Gastrocnemius medialis (tissue), 4 donors: Measurements from ENCODE around the gene SRRM2. TPM values are rescaled to one million over a fixed set of nuclear protein-coding genes. Genes with fewer than 3 reads are reported as not detected.

ENCODE experiments used
- ATAC-seq, 2 donors: fragments of 150-250 bp; one replicate each; pipeline ENCODE4 v1.9.1; 2016
- DNase-seq, 2 donors: peaks; one replicate each; pipeline ENCODE4 v3.0.0-alpha.2; 2019
- H3K27ac ChIP-seq, 4 donors: fragments of 200-600 bp; sonication (generic); 1 replicate in 1 of 4; 2 replicates in 3 of 4; pipeline ENCODE4 v1.5.1; 2016 to 2018; ENCODE audit warnings: mild to moderate bottlenecking in 2 of 4, moderate library complexity in 1 of 4
- H3K27me3 ChIP-seq, 3 donors: fragments of 200-600 bp; sonication (generic) in 2 of 3; 1 replicate in 1 of 3; 2 replicates in 2 of 3; pipeline versions ENCODE4 v1.5.1 to v1.6.0; 2016 to 2019; ENCODE audit warnings: mild to moderate bottlenecking in 1 of 3, moderate library complexity in 1 of 3
- H3K36me3 ChIP-seq, 2 donors: fragments of 200-600 bp; sonication (generic) in 1 of 2; one replicate each; pipeline ENCODE4 v1.5.1; 2017 to 2018
- H3K4me1 ChIP-seq, 2 donors: fragments of 200-600 bp; sonication (generic) in 1 of 2; one replicate each; pipeline ENCODE4 v1.5.1; 2016 to 2017; ENCODE audit warnings: mild to moderate bottlenecking in 2 of 2
- H3K4me3 ChIP-seq, 4 donors: fragments of 200-600 bp; sonication (generic) in 3 of 4; 1 replicate in 1 of 4; 2 replicates in 3 of 4; pipeline ENCODE4 v1.5.1; 2016 to 2019; ENCODE audit warnings: mild to moderate bottlenecking in 2 of 4
- H3K9me3 ChIP-seq, 3 donors: fragments of 200-600 bp; sonication (generic) in 2 of 3; 1 replicate in 1 of 3; 2 replicates in 2 of 3; pipeline ENCODE4 v1.5.1; 2016 to 2019
- POLR2A ChIP-seq, 2 donors: fragments of 450-650 bp; IDR thresholded peaks; one replicate each; pipeline ENCODE4 v1.6.1; 2017; ENCODE audit warnings: antibody characterized with exemption in 2 of 2, mild to moderate bottlenecking in 2 of 2, moderate library complexity in 2 of 2
- in situ Hi-C, 4 donors: fragments of 200-750 bp; cut with MboI; loops; one replicate each; pipeline versions ENCODE4 v1.15.0 to v1.8.0; 2017; ENCODE audit warnings: low sequenced_read_pairs in 4 of 4
- intact Hi-C: fragments of 100-400 bp; cut with DNase I; formaldehyde crosslinking; loops from one replicate; pipeline ENCODE4 v1.15.1; 2023; ENCODE audit warnings: low total_unique reads
- total RNA-seq, 4 donors: library from RNA; depleted of rRNA; stranded (reverse); fragments of >200 nt; gene quantifications; one replicate each; pipeline versions ENCODE4 v1.1.0 to v1.2.3, GENCODE V29; 2016
- TF ChIP-seq, protein P1 (sequence below), 5 experiments: fragments of 450-650 bp in 3 of 5; fragments of 200-600 bp in 2 of 5; sonication (generic) in 2 of 5; IDR thresholded peaks in 4 of 5; conservative IDR thresholded peaks in 1 of 5; 1 replicate in 4 of 5; 2 replicates in 1 of 5; pipeline ENCODE4 v1.5.1; 2016 to 2019; ENCODE audit warnings: antibody characterized with exemption in 5 of 5, mild to moderate bottlenecking in 3 of 5, moderate library complexity in 3 of 5

Gene SRRM2
- total RNA-seq, 4 donors from 2014 or later, result 151 to 205 (median 164) TPM

DNA sequence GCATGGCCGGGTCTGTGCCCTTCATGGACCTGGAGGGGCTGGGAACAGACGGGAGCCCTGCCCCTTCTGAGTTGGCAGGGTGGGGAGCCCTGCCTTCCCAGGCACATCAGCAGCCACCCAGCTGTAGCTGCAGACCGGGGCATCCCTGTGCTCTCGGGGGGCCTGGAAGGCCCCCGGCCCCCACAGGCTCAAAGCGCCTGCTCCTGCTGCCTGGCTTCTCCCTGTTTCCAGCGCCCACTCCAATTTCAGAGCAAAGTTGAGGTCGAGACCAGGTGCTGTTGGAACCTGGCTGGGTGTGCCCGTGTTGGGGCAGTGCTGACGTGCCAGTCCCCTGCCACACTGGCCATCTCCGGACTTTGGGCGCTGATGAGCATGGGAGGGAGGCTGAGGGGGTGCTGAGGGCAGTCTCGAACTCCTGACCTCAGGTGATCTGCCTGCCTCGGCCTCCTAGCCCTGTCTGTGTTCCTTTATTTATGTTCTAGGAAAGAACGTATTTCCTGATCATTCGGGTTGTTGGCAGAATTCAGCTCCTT, 27.6 kb upstream of the SRRM2 start:
- Histone ChIP-seq H3K27ac (no peak overlapping the region), H3K27me3 (no peaks in the 10 kb centered on the region), H3K4me1 (peaks cover 8 to 12% of the 10 kb centered on the region in 2 donors), H3K9me3 (no peaks in the 10 kb centered on the region), H3K36me3 (no peaks in the 10 kb centered on the region), H3K4me3 (no peak overlapping the region)
- ATAC-seq (no peak), DNase-seq (no peak)
- in situ Hi-C loops (no loop called here), intact Hi-C loops (no loop called here)
- TF ChIP-seq POLR2A (IDR thresholded peaks at IDR 0.05), result no peak
- TF ChIP-seq, protein P1, sequence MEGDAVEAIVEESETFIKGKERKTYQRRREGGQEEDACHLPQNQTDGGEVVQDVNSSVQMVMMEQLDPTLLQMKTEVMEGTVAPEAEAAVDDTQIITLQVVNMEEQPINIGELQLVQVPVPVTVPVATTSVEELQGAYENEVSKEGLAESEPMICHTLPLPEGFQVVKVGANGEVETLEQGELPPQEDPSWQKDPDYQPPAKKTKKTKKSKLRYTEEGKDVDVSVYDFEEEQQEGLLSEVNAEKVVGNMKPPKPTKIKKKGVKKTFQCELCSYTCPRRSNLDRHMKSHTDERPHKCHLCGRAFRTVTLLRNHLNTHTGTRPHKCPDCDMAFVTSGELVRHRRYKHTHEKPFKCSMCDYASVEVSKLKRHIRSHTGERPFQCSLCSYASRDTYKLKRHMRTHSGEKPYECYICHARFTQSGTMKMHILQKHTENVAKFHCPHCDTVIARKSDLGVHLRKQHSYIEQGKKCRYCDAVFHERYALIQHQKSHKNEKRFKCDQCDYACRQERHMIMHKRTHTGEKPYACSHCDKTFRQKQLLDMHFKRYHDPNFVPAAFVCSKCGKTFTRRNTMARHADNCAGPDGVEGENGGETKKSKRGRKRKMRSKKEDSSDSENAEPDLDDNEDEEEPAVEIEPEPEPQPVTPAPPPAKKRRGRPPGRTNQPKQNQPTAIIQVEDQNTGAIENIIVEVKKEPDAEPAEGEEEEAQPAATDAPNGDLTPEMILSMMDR (IDR thresholded peaks at IDR 0.05 in 4 of 5, conservative IDR thresholded peaks at IDR 0.05 in 1 of 5), result no peak

DNA sequence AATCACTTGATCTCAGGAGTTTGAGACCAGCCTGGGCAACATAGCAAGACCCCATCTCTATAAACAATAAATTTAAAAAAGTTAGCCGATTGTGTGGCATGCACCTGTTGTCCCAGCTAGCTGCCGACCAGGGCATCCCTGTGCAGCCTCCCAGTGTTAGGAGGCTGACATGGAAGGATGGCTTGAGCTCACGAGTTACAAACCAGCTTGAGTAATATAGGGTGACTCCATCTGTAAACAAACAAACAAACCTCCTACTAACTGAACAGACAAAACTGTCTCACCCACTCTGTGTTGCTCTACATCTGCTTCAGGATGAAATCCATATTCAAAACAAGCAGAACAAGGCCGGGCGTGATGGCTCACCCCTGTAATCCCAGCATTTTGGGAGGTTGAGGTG, 25.5 kb upstream of the SRRM2 start:
- no peak for ATAC-seq
- H3K36me3 ChIP-seq, result no peaks in the 10 kb centered on the region
- H3K4me3 ChIP-seq, result no peak overlapping the region
- no peaks in the 10 kb centered on the region for H3K27me3 ChIP-seq
- H3K27ac ChIP-seq, result no peak overlapping the region
- H3K9me3 ChIP-seq, result no peaks in the 10 kb centered on the region
- in situ Hi-C loops (no loop called here), intact Hi-C loops (no loop called here)
- no peak for TF ChIP-seq POLR2A (IDR thresholded peaks at IDR 0.05)
- TF ChIP-seq, protein P1 (IDR thresholded peaks at IDR 0.05 in 4 of 5, conservative IDR thresholded peaks at IDR 0.05 in 1 of 5), result no peak
- H3K4me1 ChIP-seq, result no peaks in the 10 kb centered on the region
- no peak for DNase-seq

DNA sequence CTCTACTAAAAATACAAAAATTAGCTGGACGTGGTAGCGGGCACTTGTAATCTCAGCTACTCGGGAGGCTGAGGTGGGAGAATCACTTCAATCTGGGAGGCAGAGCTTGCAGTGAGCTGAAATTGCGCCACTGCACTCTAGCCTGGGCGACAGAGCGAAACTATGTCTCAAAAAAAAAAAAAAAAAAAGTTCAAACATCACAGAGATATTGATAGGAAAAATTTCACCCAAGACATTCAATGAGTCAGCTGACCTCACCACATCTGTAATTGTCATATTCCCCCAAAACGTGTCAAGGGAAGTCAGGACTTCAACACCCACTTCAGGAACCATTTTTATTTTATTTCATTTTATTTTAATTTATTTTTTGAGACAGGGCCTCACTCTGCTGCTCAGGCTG, 24.4 kb upstream of the SRRM2 start:
- intact Hi-C loops, result no loop called here
- ATAC-seq, result no peak

DNA sequence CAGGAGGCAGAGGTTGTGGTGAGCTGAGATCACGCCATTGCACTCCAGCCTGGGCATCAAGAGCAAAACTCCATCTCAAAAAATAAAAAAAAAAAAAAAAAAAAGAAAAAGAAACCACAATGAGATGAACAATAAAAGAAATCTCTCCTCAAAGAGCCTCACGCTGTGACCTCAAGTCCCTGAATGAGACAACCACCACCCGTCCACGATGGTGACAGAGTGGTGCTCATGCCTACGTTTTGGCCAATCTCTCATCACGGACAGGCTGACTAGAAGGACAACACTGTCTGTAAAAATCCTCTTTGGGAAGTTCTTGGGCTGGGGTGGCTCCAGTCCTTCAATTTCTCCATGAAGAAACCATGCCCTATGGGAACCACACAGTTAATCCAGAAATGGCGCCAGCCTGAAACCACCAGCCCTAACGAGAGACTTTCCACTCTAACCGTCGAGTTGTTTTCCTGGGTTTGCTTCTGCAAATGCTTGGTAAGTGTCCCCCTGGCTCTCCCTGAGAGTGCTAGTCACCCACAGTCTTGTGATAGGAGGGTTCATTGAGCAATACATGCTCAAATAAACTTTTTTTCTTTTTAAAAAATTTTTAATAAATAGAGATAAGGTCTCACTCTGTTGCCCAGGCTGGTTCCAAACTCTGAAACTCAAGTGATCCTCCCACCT, 17.5 kb upstream of the SRRM2 start:
- Histone ChIP-seq H3K27me3 (peaks cover 0 to 3% (median 0%) of the 10 kb centered on the region in 3 donors), H3K4me1 (no peaks in the 10 kb centered on the region), H3K4me3 (no peak overlapping the region), H3K36me3 (no peaks in the 10 kb centered on the region), H3K9me3 (no peaks in the 10 kb centered on the region), H3K27ac (no peak overlapping the region)
- ATAC-seq (no peak), DNase-seq (no peak)
- TF ChIP-seq, protein P1 (IDR thresholded peaks at IDR 0.05 in 4 of 5, conservative IDR thresholded peaks at IDR 0.05 in 1 of 5), result no peak
- no peak for TF ChIP-seq POLR2A (IDR thresholded peaks at IDR 0.05)
- intact Hi-C loops (loop anchor here (10.0 kb wide), 1 partner anchor 1990 kb away; no protein-coding TSS in a partner anchor), in situ Hi-C loops (no loop called here)

More for the DNA sequence above, 24.4 kb upstream of the SRRM2 start:
- no peak for DNase-seq
- Histone ChIP-seq H3K4me3 (no peak overlapping the region), H3K9me3 (no peaks in the 10 kb centered on the region), H3K36me3 (no peaks in the 10 kb centered on the region), H3K27ac (no peak overlapping the region), H3K4me1 (no peaks in the 10 kb centered on the region), H3K27me3 (no peaks in the 10 kb centered on the region)
- TF ChIP-seq POLR2A (IDR thresholded peaks at IDR 0.05), result no peak
- TF ChIP-seq, protein P1 (IDR thresholded peaks at IDR 0.05 in 4 of 5, conservative IDR thresholded peaks at IDR 0.05 in 1 of 5), result no peak
- in situ Hi-C loops, result no loop called here
